SK-N-SH (cell line): ENCODE results near the gene SH3TC1. TPM values are rescaled to one million over a fixed set of nuclear protein-coding genes. Genes with fewer than 3 reads are reported as not detected.

Experiments
- CTCF ChIA-PET: fragments of 300-600, 350-600 bp; formaldehyde crosslinking; extraction: SDS; loops from one replicate; lab custom pipeline; 2021; lab: Yijun Ruan, JAX
- POLR2A ChIA-PET: fragments of 350-600 bp; sonication (Branson Sonifier 250); formaldehyde crosslinking; extraction: SDS; loops from one replicate; lab custom pipeline; 2020; ENCODE audit warnings: antibody characterized with exemption, inconsistent platforms; lab: Yijun Ruan, JAX
- DNase-seq: peaks from one replicate; pipeline ENCODE4 v3.0.0; 2012
- H2AFZ ChIP-seq: fragments of 200-600 bp; sonication (generic); 2 replicates; pipeline ENCODE4 v1.8.1; 2016; ENCODE audit warnings: antibody characterized with exemption, mild to moderate bottlenecking, low read depth
- H3F3A ChIP-seq: fragments of 200-600 bp; sonication (generic); replicated peaks from 2 replicates; pipeline ENCODE3; 2016; ENCODE audit warnings: antibody characterized with exemption, mild to moderate bottlenecking; ENCODE audit not compliant: insufficient read depth
- H3K27ac ChIP-seq, 2 experiments: fragments of 200-500 bp in 1 of 2; fragments of 200-600 bp in 1 of 2; sonication (Bioruptor generic) in 1 of 2; sonication (generic), shearing (Covaris generic) in 1 of 2; 2 replicates each; pipeline versions ENCODE4 v1.5.1 to v1.6.1; 2014 to 2016; ENCODE audit warnings: low read depth in 2 of 2, inconsistent platforms in 1 of 2, low read length in 1 of 2, mild to moderate bottlenecking in 1 of 2, mixed read lengths in 1 of 2
- H3K27me3 ChIP-seq: fragments of 200-600 bp; sonication (generic), shearing (Covaris generic); 2 replicates; pipeline ENCODE4 v1.6.1; 2016; ENCODE audit warnings: mixed run types; ENCODE audit not compliant: insufficient read depth
- H3K36me3 ChIP-seq, 2 experiments: fragments of 200-500 bp in 1 of 2; fragments of 200-600 bp in 1 of 2; sonication (Bioruptor generic) in 1 of 2; sonication (generic) in 1 of 2; replicated peaks in 1 of 2; 2 replicates each; pipeline versions ENCODE3 to v1.5.1; 2014 to 2016; ENCODE audit warnings: low read length in 1 of 2, mild to moderate bottlenecking in 1 of 2; ENCODE audit not compliant: insufficient read depth in 2 of 2, control insufficient read depth in 1 of 2
- H3K4me1 ChIP-seq, 2 experiments: fragments of 200-500 bp in 1 of 2; fragments of 200-600 bp in 1 of 2; sonication (Bioruptor generic) in 1 of 2; sonication (generic), shearing (Covaris generic) in 1 of 2; 2 replicates each; pipeline versions ENCODE4 v1.5.1 to v1.6.1; 2014 to 2016; ENCODE audit warnings: low read depth in 1 of 2, low read length in 1 of 2, mixed run types in 1 of 2; ENCODE audit not compliant: insufficient read depth in 2 of 2, control insufficient read depth in 1 of 2
- H3K4me2 ChIP-seq: fragments of 200-600 bp; sonication (generic), shearing (Covaris generic); 2 replicates; pipeline ENCODE4 v1.6.1; 2017; ENCODE audit warnings: mixed run types
- H3K4me3 ChIP-seq, 2 experiments: fragments of 200-500 bp in 1 of 2; fragments of 200-600 bp in 1 of 2; sonication (Bioruptor generic) in 1 of 2; sonication (generic), shearing (Covaris generic) in 1 of 2; 2 replicates each; pipeline versions ENCODE4 v1.5.1 to v1.8.1; 2014 to 2016; ENCODE audit warnings: low read depth in 2 of 2, inconsistent platforms in 1 of 2, low read length in 1 of 2, mild to moderate bottlenecking in 1 of 2, mixed read lengths in 1 of 2, moderate library complexity in 1 of 2
- H3K79me2 ChIP-seq: fragments of 200-600 bp; sonication (generic); 2 replicates; pipeline ENCODE4 v1.8.1; 2017; ENCODE audit warnings: mild to moderate bottlenecking; ENCODE audit not compliant: insufficient read depth
- H3K9ac ChIP-seq: fragments of 200-600 bp; sonication (generic); 2 replicates; pipeline ENCODE4 v1.6.1; 2017; ENCODE audit warnings: mixed run types
- H3K9me2 ChIP-seq: fragments of 200-600 bp; sonication (generic); 2 replicates; pipeline ENCODE4 v1.6.1; 2017; ENCODE audit warnings: mixed run types
- H3K9me3 ChIP-seq: fragments of 200-600 bp; sonication (generic); 2 replicates; pipeline ENCODE4 v1.6.1; 2017; ENCODE audit warnings: mixed run types, mild to moderate bottlenecking, moderate library complexity
- H4K20me1 ChIP-seq: fragments of 200-600 bp; sonication (generic); 2 replicates; pipeline ENCODE4 v1.6.1; 2017; ENCODE audit warnings: mild to moderate bottlenecking, mixed run types; ENCODE audit not compliant: insufficient read depth
- EZH2phosphoT487 ChIP-seq: fragments of 200-600 bp; sonication (generic); IDR thresholded peaks from 2 replicates; pipeline ENCODE4 v1.6.1; 2017; ENCODE audit warnings: low read depth, mixed run types, mild to moderate bottlenecking, antibody characterized with exemption, moderate library complexity, borderline replicate concordance
- FOSL2 ChIP-seq: IDR thresholded peaks from 2 replicates; pipeline ENCODE4 v1.4.0; 2012; ENCODE audit warnings: low read depth, mild to moderate bottlenecking, moderate library complexity, borderline replicate concordance
- GABPA ChIP-seq: IDR thresholded peaks from 2 replicates; pipeline ENCODE4 v1.4.0; 2012; ENCODE audit warnings: low read depth, mild to moderate bottlenecking
- GATA2 ChIP-seq: sonication (generic); formaldehyde crosslinking; IDR thresholded peaks from 2 replicates; pipeline ENCODE4 v1.5.0; 2020; ENCODE audit warnings: mild to moderate bottlenecking, missing genetic modification reagents
- MEF2A ChIP-seq: IDR thresholded peaks from 2 replicates; pipeline ENCODE4 v1.4.0; 2012; ENCODE audit warnings: low read depth, borderline replicate concordance
- MXI1 ChIP-seq: IDR thresholded peaks from 2 replicates; pipeline ENCODE4 v1.6.1; 2012; ENCODE audit warnings: mild to moderate bottlenecking, low read depth, low read length, improper control_type of control experiment
- NFIC ChIP-seq: IDR thresholded peaks from 2 replicates; pipeline ENCODE4 v1.4.0; 2012; ENCODE audit warnings: borderline replicate concordance
- POLR2AphosphoS5 ChIP-seq: IDR thresholded peaks from 2 replicates; pipeline ENCODE4 v1.6.1; 2012; ENCODE audit warnings: low read depth, low read length
- RAD21 ChIP-seq: IDR thresholded peaks from 2 replicates; pipeline ENCODE4 v1.6.1; 2012; ENCODE audit warnings: mild to moderate bottlenecking, low read length
- RCOR1 ChIP-seq: fragments of 150-350 bp; IDR thresholded peaks from 2 replicates; pipeline ENCODE4 v1.6.1; 2017; ENCODE audit warnings: antibody characterized with exemption, low read length
- SIN3A ChIP-seq: IDR thresholded peaks from 2 replicates; pipeline ENCODE4 v1.6.1; 2012; ENCODE audit warnings: low read depth, mild to moderate bottlenecking, low read length, moderate library complexity, borderline replicate concordance
- SMC3 ChIP-seq: IDR thresholded peaks from 2 replicates; pipeline ENCODE4 v1.6.1; 2012; ENCODE audit warnings: low read depth, low read length, improper control_type of control experiment
- TEAD4 ChIP-seq: IDR thresholded peaks from 2 replicates; pipeline ENCODE4 v1.4.0; 2012; ENCODE audit warnings: mild to moderate bottlenecking, borderline replicate concordance; ENCODE audit not compliant: insufficient read depth
- YY1 ChIP-seq: IDR thresholded peaks from 2 replicates; pipeline ENCODE4 v1.4.0; 2012; ENCODE audit warnings: low read depth, mild to moderate bottlenecking
- WGBS: methylation state at CpG from one replicate; pipeline ENCODE4 v1.1.6; 2017; ENCODE audit warnings: low lambda C conversion rate; 5-methylcytosine and 5-hydroxymethylcytosine counted together
- polyA plus RNA-seq, 3 experiments: library from polyadenylated mRNA; depleted of rRNA; stranded (reverse); fragments of >200 nt; gene quantifications; 2 replicates each; pipeline ENCODE4 v1.2.3, GENCODE V29; 2012
- TF ChIP-seq, protein P1 (sequence below): fragments of 150-350 bp; IDR thresholded peaks from 2 replicates; pipeline ENCODE4 v1.6.1; 2016; ENCODE audit warnings: mild to moderate bottlenecking, low read depth, low read length
- TF ChIP-seq, protein P2 (sequence below): IDR thresholded peaks from 2 replicates; pipeline ENCODE4 v1.4.0; 2012; ENCODE audit warnings: low read depth
- TF ChIP-seq, protein P3 (sequence below): IDR thresholded peaks from 2 replicates; pipeline ENCODE4 v1.4.0; 2012; ENCODE audit warnings: low read depth, borderline replicate concordance
- TF ChIP-seq, protein P4 (sequence below): IDR thresholded peaks from 2 replicates; pipeline ENCODE4 v1.4.0; 2012; ENCODE audit warnings: low read depth, borderline replicate concordance

Gene SH3TC1
- polyA plus RNA-seq, 1 of the 3 experiments (the other 2 are of a cell fraction): 2.7 TPM

DNA sequence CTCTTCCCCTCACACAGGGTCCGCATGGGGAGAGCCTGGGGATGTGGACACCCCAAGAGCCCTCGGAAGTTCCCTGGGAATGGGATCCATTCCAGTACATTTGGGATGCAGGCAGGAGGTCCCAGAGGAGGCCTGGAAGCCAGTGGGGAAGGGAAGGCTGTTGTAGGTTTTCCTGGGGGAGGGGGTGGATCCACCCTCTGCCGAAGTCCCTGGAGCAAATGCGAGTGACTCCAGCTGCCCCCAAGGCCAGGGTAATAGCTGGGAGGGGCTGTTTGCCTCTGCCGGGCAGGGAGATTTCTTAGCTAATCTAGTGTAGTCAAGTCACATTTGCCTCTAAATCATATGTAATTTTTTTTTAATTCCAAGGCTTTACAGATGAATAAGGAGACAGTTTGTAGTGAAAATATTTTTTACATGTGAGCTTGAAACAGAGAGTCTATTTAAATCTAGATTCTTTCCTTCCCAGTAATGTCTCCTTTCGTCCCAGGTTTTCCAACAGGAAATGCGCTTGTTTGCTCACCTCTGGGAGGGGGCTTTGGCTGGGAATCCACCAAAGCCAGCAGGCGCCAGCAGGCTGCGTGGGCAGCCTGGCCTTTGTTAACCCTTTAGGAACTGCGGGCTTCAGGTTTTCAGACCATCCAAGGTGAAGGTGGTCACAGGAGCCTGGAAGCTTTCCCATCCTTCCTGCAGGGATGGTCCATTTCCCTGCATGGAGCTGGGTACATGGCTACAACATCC is 26.8 kb downstream of the SH3TC1 start:
- H3K27ac ChIP-seq: peak overlapping the region in 1 of 2 experiments; percentile 48; a peak in 1 of 4 replicates
- H3K4me3 ChIP-seq: no peak overlapping the region
- H4K20me1 ChIP-seq: no peaks in the 10 kb centered on the region
- H3K4me1 ChIP-seq: peaks cover 0 to 35% of the 10 kb centered on the region in 2 experiments; a peak in 1 of 4 replicates
- CTCF ChIA-PET: interaction anchor here (1.1 to 5.6 kb wide), 6 partner anchors 10 to 177 kb away, joined by 3 to 42 read pairs (median 8); no protein-coding TSS in a partner anchor
- H3K79me2 ChIP-seq: no peaks in the 10 kb centered on the region
- H3K27me3 ChIP-seq: no peaks in the 10 kb centered on the region
- no peak overlapping the region for H3K4me2 ChIP-seq
- H3K9me2 ChIP-seq: no peaks in the 10 kb centered on the region
- POLR2A ChIA-PET: interaction anchor here (1.3 kb wide), 1 partner anchor 10 kb away, joined by 3 read pairs; no protein-coding TSS in a partner anchor
- no peak overlapping the region for H2AFZ ChIP-seq
- H3K9ac ChIP-seq: no peak overlapping the region
- 62% methylated on average over 10 of the region's 10 CpGs for WGBS
- no peaks in the 10 kb centered on the region for H3F3A ChIP-seq
- no peaks in the 10 kb centered on the region for H3K36me3 ChIP-seq
- no peaks in the 10 kb centered on the region for H3K9me3 ChIP-seq
- TF ChIP-seq, protein P1, sequence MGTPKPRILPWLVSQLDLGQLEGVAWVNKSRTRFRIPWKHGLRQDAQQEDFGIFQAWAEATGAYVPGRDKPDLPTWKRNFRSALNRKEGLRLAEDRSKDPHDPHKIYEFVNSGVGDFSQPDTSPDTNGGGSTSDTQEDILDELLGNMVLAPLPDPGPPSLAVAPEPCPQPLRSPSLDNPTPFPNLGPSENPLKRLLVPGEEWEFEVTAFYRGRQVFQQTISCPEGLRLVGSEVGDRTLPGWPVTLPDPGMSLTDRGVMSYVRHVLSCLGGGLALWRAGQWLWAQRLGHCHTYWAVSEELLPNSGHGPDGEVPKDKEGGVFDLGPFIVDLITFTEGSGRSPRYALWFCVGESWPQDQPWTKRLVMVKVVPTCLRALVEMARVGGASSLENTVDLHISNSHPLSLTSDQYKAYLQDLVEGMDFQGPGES: no peak
- TF ChIP-seq, protein P2, sequence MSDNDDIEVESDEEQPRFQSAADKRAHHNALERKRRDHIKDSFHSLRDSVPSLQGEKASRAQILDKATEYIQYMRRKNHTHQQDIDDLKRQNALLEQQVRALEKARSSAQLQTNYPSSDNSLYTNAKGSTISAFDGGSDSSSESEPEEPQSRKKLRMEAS: no peak
- no peak for TF ChIP-seq RAD21
- no peak for TF ChIP-seq YY1
- no peak for TF ChIP-seq EZH2phosphoT487
- TF ChIP-seq MEF2A: no peak
- no peak for TF ChIP-seq RCOR1
- no peak for TF ChIP-seq TEAD4
- DNase-seq: peak; percentile 71

DNA sequence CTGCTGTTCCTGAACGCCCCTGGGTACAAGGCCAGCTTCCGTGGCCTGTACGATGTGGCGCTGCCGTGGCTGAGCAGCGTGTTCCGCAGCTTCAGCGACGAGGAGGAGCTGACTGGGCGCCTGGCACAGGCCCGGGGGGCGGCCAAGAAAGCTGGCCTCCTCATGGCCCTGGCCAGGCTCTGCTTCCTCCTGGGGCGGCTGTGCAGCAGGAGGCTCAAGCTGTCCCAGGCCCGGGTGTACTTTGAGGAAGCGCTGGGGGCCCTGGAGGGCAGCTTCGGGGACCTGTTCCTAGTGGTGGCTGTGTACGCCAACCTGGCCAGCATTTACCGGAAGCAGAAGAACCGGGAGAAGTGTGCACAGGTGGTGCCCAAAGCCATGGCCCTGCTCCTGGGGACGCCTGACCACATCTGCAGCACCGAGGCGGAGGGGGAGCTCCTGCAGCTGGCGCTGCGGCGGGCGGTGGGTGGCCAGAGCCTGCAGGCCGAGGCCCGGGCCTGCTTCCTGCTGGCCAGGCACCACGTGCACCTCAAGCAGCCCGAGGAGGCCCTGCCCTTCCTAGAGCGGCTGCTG is 28.2 kb downstream of the SH3TC1 start:
- Histone ChIP-seq H3K9ac (no peak overlapping the region), H3K9me2 (no peaks in the 10 kb centered on the region), H3K9me3 (no peaks in the 10 kb centered on the region), H3K4me2 (no peak overlapping the region), H2AFZ (no peak overlapping the region), H3K27ac (no peak overlapping the region), H3K36me3 (no peaks in the 10 kb centered on the region), H3K27me3 (no peaks in the 10 kb centered on the region), H3K4me1 (peaks cover 0 to 30% of the 10 kb centered on the region in 2 experiments; a peak in 1 of 4 replicates), H4K20me1 (no peaks in the 10 kb centered on the region), H3F3A (no peaks in the 10 kb centered on the region), H3K4me3 (no peak overlapping the region), H3K79me2 (no peaks in the 10 kb centered on the region)
- no peak for DNase-seq
- CTCF ChIA-PET: interaction anchor here (0.6 to 5.6 kb wide), 4 partner anchors 15 to 176 kb away, joined by 3 to 42 read pairs (median 17); no protein-coding TSS in a partner anchor
- 82% methylated on average over 7 of the region's 31 CpGs for WGBS
- POLR2A ChIA-PET: no interaction called here
- TF ChIP-seq RAD21: no peak
- TF ChIP-seq NFIC: no peak
- TF ChIP-seq MEF2A: no peak
- no peak for TF ChIP-seq SMC3
- no peak for TF ChIP-seq RCOR1
- TF ChIP-seq, protein P3, sequence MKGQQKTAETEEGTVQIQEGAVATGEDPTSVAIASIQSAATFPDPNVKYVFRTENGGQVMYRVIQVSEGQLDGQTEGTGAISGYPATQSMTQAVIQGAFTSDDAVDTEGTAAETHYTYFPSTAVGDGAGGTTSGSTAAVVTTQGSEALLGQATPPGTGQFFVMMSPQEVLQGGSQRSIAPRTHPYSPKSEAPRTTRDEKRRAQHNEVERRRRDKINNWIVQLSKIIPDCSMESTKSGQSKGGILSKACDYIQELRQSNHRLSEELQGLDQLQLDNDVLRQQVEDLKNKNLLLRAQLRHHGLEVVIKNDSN: no peak
- no peak for TF ChIP-seq FOSL2
- TF ChIP-seq SIN3A: no peak
- TF ChIP-seq MXI1: no peak
- no peak for TF ChIP-seq POLR2AphosphoS5
- TF ChIP-seq, protein P4, sequence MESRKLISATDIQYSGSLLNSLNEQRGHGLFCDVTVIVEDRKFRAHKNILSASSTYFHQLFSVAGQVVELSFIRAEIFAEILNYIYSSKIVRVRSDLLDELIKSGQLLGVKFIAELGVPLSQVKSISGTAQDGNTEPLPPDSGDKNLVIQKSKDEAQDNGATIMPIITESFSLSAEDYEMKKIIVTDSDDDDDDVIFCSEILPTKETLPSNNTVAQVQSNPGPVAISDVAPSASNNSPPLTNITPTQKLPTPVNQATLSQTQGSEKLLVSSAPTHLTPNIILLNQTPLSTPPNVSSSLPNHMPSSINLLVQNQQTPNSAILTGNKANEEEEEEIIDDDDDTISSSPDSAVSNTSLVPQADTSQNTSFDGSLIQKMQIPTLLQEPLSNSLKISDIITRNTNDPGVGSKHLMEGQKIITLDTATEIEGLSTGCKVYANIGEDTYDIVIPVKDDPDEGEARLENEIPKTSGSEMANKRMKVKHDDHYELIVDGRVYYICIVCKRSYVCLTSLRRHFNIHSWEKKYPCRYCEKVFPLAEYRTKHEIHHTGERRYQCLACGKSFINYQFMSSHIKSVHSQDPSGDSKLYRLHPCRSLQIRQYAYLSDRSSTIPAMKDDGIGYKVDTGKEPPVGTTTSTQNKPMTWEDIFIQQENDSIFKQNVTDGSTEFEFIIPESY: no peak
- TF ChIP-seq, protein P2: no peak
- TF ChIP-seq GABPA: no peak
- no peak for TF ChIP-seq GATA2 (CRISPR knock-in tag)
- no peak for TF ChIP-seq TEAD4
